Aorta (tissue), 5 donors: ENCODE results near the gene ADGRL3. TPM values are rescaled to one million over a fixed set of nuclear protein-coding genes. Genes with fewer than 3 reads are reported as not detected.

Experiments
- ATAC-seq: fragments of 200-7000 bp; cut with Tn5 transposase; one replicate; pipeline ENCODE4 v1.9.1; 2022; ENCODE audit warnings: moderate library complexity; ENCODE audit not compliant: low FRiP score
- DNase-seq, 2 donors: peaks; one replicate each; pipeline ENCODE4 v3.0.0-alpha.2; 2020
- H3K27ac ChIP-seq, 2 donors: one replicate each; pipeline ENCODE4 v1.5.1; 2013; ENCODE audit warnings: low read length in 2 of 2, mild to moderate bottlenecking in 2 of 2, moderate library complexity in 2 of 2, control low read depth in 1 of 2, inconsistent platforms in 1 of 2, low read depth in 1 of 2
- H3K27me3 ChIP-seq, 2 donors: one replicate each; pipeline ENCODE4 v1.6.1; 2013; ENCODE audit warnings: control low read depth in 1 of 2, low read length in 1 of 2, mild to moderate bottlenecking in 1 of 2, moderate library complexity in 1 of 2; ENCODE audit not compliant: insufficient read depth in 2 of 2, control insufficient read depth in 1 of 2
- H3K36me3 ChIP-seq, 2 donors: one replicate each; pipeline ENCODE4 v1.6.1; 2013; ENCODE audit warnings: control low read depth in 1 of 2, low read length in 1 of 2, mild to moderate bottlenecking in 1 of 2; ENCODE audit not compliant: insufficient read depth in 2 of 2, control insufficient read depth in 1 of 2
- H3K4me1 ChIP-seq, 2 donors: one replicate each; pipeline ENCODE4 v1.6.1; 2013; ENCODE audit warnings: low read length in 2 of 2, control low read depth in 1 of 2, mild to moderate bottlenecking in 1 of 2, moderate library complexity in 1 of 2; ENCODE audit not compliant: insufficient read depth in 2 of 2, control insufficient read depth in 1 of 2
- H3K4me3 ChIP-seq, 2 donors: one replicate each; pipeline ENCODE4 v1.5.1; 2013; ENCODE audit warnings: low read length in 2 of 2, control low read depth in 1 of 2, mild to moderate bottlenecking in 1 of 2
- H3K9me3 ChIP-seq: one replicate; pipeline ENCODE4 v1.6.1; 2013; ENCODE audit warnings: mild to moderate bottlenecking, low read length; ENCODE audit not compliant: control insufficient read depth
- WGBS, 2 donors: extraction: QIAGEN DNeasy Blood & Tissue Kit; methylation state at CpG; one replicate each; pipeline ENCODE4 v1.1.7; 2013; 5-methylcytosine and 5-hydroxymethylcytosine counted together
- intact Hi-C, 2 donors: fragments of 100-400 bp; cut with DNase I; formaldehyde crosslinking; loops; one replicate each; pipeline versions ENCODE4 v1.14.2 to v1.15.0; 2022
- polyA plus RNA-seq, 2 donors: library from polyadenylated mRNA; stranded (reverse); fragments of 200-250 nt; gene quantifications; one replicate each; pipeline ENCODE4 v1.2.3, GENCODE V29; 2013
- total RNA-seq, 2 donors: library from RNA; stranded (reverse); fragmentation: NEBNext Ultra II Directional; extraction: Animal tissue kit (Norgen Biotek cat#: 25700); gene quantifications; one replicate each; pipeline ENCODE4 v1.2.1, GENCODE V29; 2021
- donor health status: healthy with polysubstance abuse.
- donor health status: Bipolar disorder and iron deficiency.
- donor health status: DM: no; HTN: no; CAD: no.
- donor health status: DM: no; HTN: no; CAD: no.
- donor health status: DM: yes; HTN: yes; CAD: no.

The ADGRL3 gene
- total and polyA plus RNA-seq, 4 donors: 1.8 to 110 (median 20.7) TPM

GRCh38 chr4:61300266-61300844 is 100.2 kb downstream of the ADGRL3 start:
- Histone ChIP-seq H3K4me3 (no peak overlapping the region), H3K27ac (no peak overlapping the region), H3K4me1 (no peaks in the 10 kb centered on the region), H3K36me3 (no peaks in the 10 kb centered on the region), H3K9me3 (no peaks in the 10 kb centered on the region), H3K27me3 (no peaks in the 10 kb centered on the region)
- intact Hi-C loops: no loop called here
- 94 to 95% methylated on average over 2 of the region's 2 CpGs for WGBS, 2 donors
- no peak for DNase-seq
- ATAC-seq: no peak

GRCh38 chr4:61301271-61301670 is 101.1 kb downstream of the ADGRL3 start:
- WGBS, 2 donors: 48 to 59% methylated on average over 3 of the region's 3 CpGs
- DNase-seq (no peak), ATAC-seq (no peak)
- H3K9me3 ChIP-seq: no peaks in the 10 kb centered on the region
- no peaks in the 10 kb centered on the region for H3K4me1 ChIP-seq
- no peak overlapping the region for H3K27ac ChIP-seq
- no peaks in the 10 kb centered on the region for H3K36me3 ChIP-seq
- intact Hi-C loops: no loop called here
- H3K27me3 ChIP-seq: no peaks in the 10 kb centered on the region
- H3K4me3 ChIP-seq: no peak overlapping the region

GRCh38 chr4:61308033-61308432 is 107.9 kb downstream of the ADGRL3 start:
- Histone ChIP-seq H3K27me3 (no peaks in the 10 kb centered on the region), H3K36me3 (no peaks in the 10 kb centered on the region), H3K9me3 (no peaks in the 10 kb centered on the region), H3K4me3 (no peak overlapping the region), H3K4me1 (no peaks in the 10 kb centered on the region), H3K27ac (no peak overlapping the region)
- DNase-seq (no peak), ATAC-seq (no peak)
- intact Hi-C loops: no loop called here
- 94 to 100% methylated on average over 2 of the region's 2 CpGs for WGBS, 2 donors

- ATAC-seq: no peak
- no peaks in the 10 kb centered on the region for H3K4me1 ChIP-seq
- DNase-seq: no peak
- intact Hi-C loops: no loop called here
- H3K27ac ChIP-seq: no peak overlapping the region
- H3K4me3 ChIP-seq: no peak overlapping the region
- H3K9me3 ChIP-seq: no peaks in the 10 kb centered on the region
- no peaks in the 10 kb centered on the region for H3K36me3 ChIP-seq
- 96 to 100% methylated on average over 1 of the region's 1 CpG for WGBS, 2 donors
- H3K27me3 ChIP-seq: no peaks in the 10 kb centered on the region
These were observed 109.5 kb downstream of the ADGRL3 start for GRCh38 chr4:61309616-61310015.

- WGBS, 2 donors: 96 to 100% methylated on average over 1 of the region's 1 CpG
- no peaks in the 10 kb centered on the region for H3K9me3 ChIP-seq
- no peaks in the 10 kb centered on the region for H3K36me3 ChIP-seq
- DNase-seq (no peak), ATAC-seq (no peak)
- no peaks in the 10 kb centered on the region for H3K4me1 ChIP-seq
- no peak overlapping the region for H3K27ac ChIP-seq
- intact Hi-C loops: no loop called here
- H3K27me3 ChIP-seq: no peaks in the 10 kb centered on the region
- H3K4me3 ChIP-seq: no peak overlapping the region
These were observed 112.4 kb downstream of the ADGRL3 start for GRCh38 chr4:61312526-61312925.

- no peak overlapping the region for H3K4me3 ChIP-seq
- DNase-seq (no peak), ATAC-seq (no peak)
- 30% methylated on average over 1 of the region's 1 CpG for WGBS, 2 donors
- H3K9me3 ChIP-seq: peaks cover 2% of the 10 kb centered on the region
- H3K27me3 ChIP-seq: no peaks in the 10 kb centered on the region
- H3K4me1 ChIP-seq: peaks cover 0 to 6% of the 10 kb centered on the region in 2 donors
- intact Hi-C loops: no loop called here
- H3K27ac ChIP-seq: no peak overlapping the region
- H3K36me3 ChIP-seq: no peaks in the 10 kb centered on the region
These were observed 118.3 kb downstream of the ADGRL3 start for GRCh38 chr4:61318431-61318830.

GRCh38 chr4:61319156-61319555 is 119.0 kb downstream of the ADGRL3 start:
- H3K4me3 ChIP-seq: no peak overlapping the region
- no peak for ATAC-seq
- peaks cover 0 to 6% of the 10 kb centered on the region in 2 donors for H3K4me1 ChIP-seq
- H3K9me3 ChIP-seq: peaks cover 2% of the 10 kb centered on the region
- no peak for DNase-seq
- intact Hi-C loops: no loop called here
- H3K36me3 ChIP-seq: no peaks in the 10 kb centered on the region
- H3K27me3 ChIP-seq: no peaks in the 10 kb centered on the region
- no peak overlapping the region for H3K27ac ChIP-seq

GRCh38 chr4:61320154-61320553 is 120.0 kb downstream of the ADGRL3 start:
- Histone ChIP-seq H3K4me1 (peaks cover 0 to 6% of the 10 kb centered on the region in 2 donors), H3K27ac (no peak overlapping the region), H3K27me3 (no peaks in the 10 kb centered on the region), H3K9me3 (peaks cover 2% of the 10 kb centered on the region), H3K36me3 (no peaks in the 10 kb centered on the region), H3K4me3 (no peak overlapping the region)
- ATAC-seq (no peak), DNase-seq (no peak)
- 53 to 56% methylated on average over 1 of the region's 1 CpG for WGBS, 2 donors
- intact Hi-C loops: no loop called here

- H3K4me1 ChIP-seq: peaks cover 0 to 6% of the 10 kb centered on the region in 2 donors
- WGBS, 2 donors: 2 to 9% methylated on average over 1 of the region's 1 CpG
- H3K27ac ChIP-seq: no peak overlapping the region
- no peak for ATAC-seq
- intact Hi-C loops: no loop called here
- no peaks in the 10 kb centered on the region for H3K27me3 ChIP-seq
- no peaks in the 10 kb centered on the region for H3K36me3 ChIP-seq
- peaks cover 2% of the 10 kb centered on the region for H3K9me3 ChIP-seq
- no peak for DNase-seq
- no peak overlapping the region for H3K4me3 ChIP-seq
These were observed 120.5 kb downstream of the ADGRL3 start for GRCh38 chr4:61320631-61321030.
